ENCODE data around the gene MORC1.

Gene MORC1

DNA sequence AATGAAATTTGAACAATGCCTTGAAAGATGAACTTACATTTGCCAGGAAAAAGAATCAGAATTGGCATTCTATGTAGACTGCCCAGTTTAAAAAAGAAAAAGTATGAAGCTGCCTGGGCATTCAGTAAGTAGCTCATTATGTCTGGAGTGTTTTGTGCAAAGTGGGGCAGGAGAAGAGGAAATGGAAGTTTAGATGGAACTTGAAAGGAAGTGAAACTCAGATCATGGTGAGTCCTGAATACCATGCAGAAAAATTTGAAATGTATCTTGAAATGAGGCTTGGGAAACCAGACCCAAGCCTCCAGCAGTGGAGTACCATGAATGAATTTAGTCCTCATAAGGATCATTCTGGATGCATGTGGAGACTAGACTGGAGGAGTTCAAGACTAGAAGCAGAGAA lies 4.8 kb upstream of the MORC1 start:
- no peak overlapping the region for H4K8ac ChIP-seq (ENCODE audit: low read depth, low read length)
- H3K4ac ChIP-seq (ENCODE audit: low read depth, low read length), result no peak overlapping the region
- no peak overlapping the region for H2BK12ac ChIP-seq (ENCODE audit: low read length)
- no peak overlapping the region for H3K27ac ChIP-seq (ENCODE audit: low read depth, low read length)
- H3K4me2 ChIP-seq (ENCODE audit: low read length), result no peak overlapping the region
- no peaks in the 10 kb centered on the region for H3K9me3 ChIP-seq (ENCODE audit: insufficient read depth, low read depth, low read length)
- H3K36me3 ChIP-seq (ENCODE audit: control insufficient read depth in 1 of 2, insufficient read depth in 2 of 2, low read length in 2 of 2), result no peaks in the 10 kb centered on the region
- no peak overlapping the region for H2BK5ac ChIP-seq (ENCODE audit: low read depth, low read length, poor library complexity)
- H3K27me3 ChIP-seq (ENCODE audit: insufficient read depth, low read length), result no peaks in the 10 kb centered on the region
- no peak for DNase-seq
- no peak overlapping the region for H2AK5ac ChIP-seq (ENCODE audit: low read length)
- H3K23ac ChIP-seq (ENCODE audit: low read length), result no peak overlapping the region
- H3K9ac ChIP-seq (ENCODE audit: low read length), result no peak overlapping the region
- no peaks in the 10 kb centered on the region for H3K79me1 ChIP-seq (ENCODE audit: low read length)
- no peaks in the 10 kb centered on the region for H3K4me1 ChIP-seq (ENCODE audit: control insufficient read depth in 1 of 2, insufficient read depth in 2 of 2, low read length in 2 of 2)
- H4K91ac ChIP-seq (ENCODE audit: low read depth, low read length), result no peak overlapping the region
- H3K79me2 ChIP-seq (ENCODE audit: control insufficient read depth, insufficient read depth, low read length, poor library complexity), result no peaks in the 10 kb centered on the region
- H3K4me3 ChIP-seq (ENCODE audit: low read depth, low read length), result no peak overlapping the region
- H3K14ac ChIP-seq (ENCODE audit: low read length), result no peak overlapping the region
- H4K12ac ChIP-seq (ENCODE audit: low read depth, low read length), result no peak overlapping the region
- no peak overlapping the region for H2BK120ac ChIP-seq (ENCODE audit: insufficient read depth, low read length, poor library complexity)
- H2AFZ ChIP-seq (ENCODE audit: insufficient read depth, low read length, poor library complexity), result no peak overlapping the region
- H3K18ac ChIP-seq (ENCODE audit: low read length), result no peak overlapping the region

- H3K79me1 ChIP-seq (ENCODE audit: low read length), result no peaks in the 10 kb centered on the region
- no peak overlapping the region for H4K12ac ChIP-seq (ENCODE audit: low read depth, low read length)
- 100% methylated on average over 1 of the region's 7 CpGs for whole genome bisulfite sequencing (ENCODE audit: extremely low coverage, insufficient coverage, insufficient read length)
- no peak overlapping the region for H2AFZ ChIP-seq (ENCODE audit: insufficient read depth, low read length, poor library complexity)
- no peak overlapping the region for H3K23ac ChIP-seq (ENCODE audit: low read length)
- H3K4me1 ChIP-seq (ENCODE audit: control insufficient read depth in 1 of 2, insufficient read depth in 2 of 2, low read length in 2 of 2), result no peaks in the 10 kb centered on the region
- H3K9ac ChIP-seq (ENCODE audit: low read length), result no peak overlapping the region
- no peaks in the 10 kb centered on the region for H3K9me3 ChIP-seq (ENCODE audit: insufficient read depth, low read depth, low read length)
- H2BK5ac ChIP-seq (ENCODE audit: low read depth, low read length, poor library complexity), result no peak overlapping the region
- no peak overlapping the region for H3K4me2 ChIP-seq (ENCODE audit: low read length)
- H4K8ac ChIP-seq (ENCODE audit: low read depth, low read length), result no peak overlapping the region
- H3K27ac ChIP-seq (ENCODE audit: low read depth, low read length), result no peak overlapping the region
- H3K36me3 ChIP-seq (ENCODE audit: control insufficient read depth in 1 of 2, insufficient read depth in 2 of 2, low read length in 2 of 2), result no peaks in the 10 kb centered on the region
- no peak overlapping the region for H2AK5ac ChIP-seq (ENCODE audit: low read length)
- H3K4me3 ChIP-seq (ENCODE audit: low read depth, low read length), result no peak overlapping the region
- H2BK12ac ChIP-seq (ENCODE audit: low read length), result no peak overlapping the region
- no peak overlapping the region for H4K91ac ChIP-seq (ENCODE audit: low read depth, low read length)
- no peak overlapping the region for H2BK120ac ChIP-seq (ENCODE audit: insufficient read depth, low read length, poor library complexity)
- H3K14ac ChIP-seq (ENCODE audit: low read length), result no peak overlapping the region
- no peaks in the 10 kb centered on the region for H3K27me3 ChIP-seq (ENCODE audit: insufficient read depth, low read length)
- no peak for DNase-seq
- no peak overlapping the region for H3K18ac ChIP-seq (ENCODE audit: low read length)
- no peaks in the 10 kb centered on the region for H3K79me2 ChIP-seq (ENCODE audit: control insufficient read depth, insufficient read depth, low read length, poor library complexity)
- H3K4ac ChIP-seq (ENCODE audit: low read depth, low read length), result no peak overlapping the region
Measured at GRCh38 chr3:109118584-109118983, 650 bp upstream of the MORC1 start.

DNA sequence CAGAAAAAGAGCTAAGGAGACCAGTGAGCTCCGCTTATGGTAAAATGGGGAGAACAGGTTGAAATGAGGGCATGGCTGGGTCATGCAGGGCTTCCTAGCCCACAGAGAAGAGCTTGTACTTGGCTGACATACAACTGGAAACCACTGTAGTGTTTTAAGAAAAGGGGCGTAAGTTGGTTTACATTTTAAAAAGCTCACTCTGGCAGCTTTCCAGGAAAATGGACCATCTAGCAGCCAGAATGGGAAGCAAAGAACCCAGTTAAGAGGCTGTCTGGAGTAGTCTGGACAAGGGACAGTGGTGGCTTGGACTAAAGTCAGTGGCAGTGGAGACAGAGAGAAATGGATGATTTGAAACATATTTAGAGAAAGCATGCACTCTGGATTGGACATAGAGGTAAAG lies 1.9 kb downstream of the MORC1 start:
- Histone ChIP-seq H3K79me2 (ENCODE audit: control insufficient read depth, insufficient read depth, low read length, poor library complexity) (no peaks in the 10 kb centered on the region), H3K4me3 (ENCODE audit: low read depth, low read length) (no peak overlapping the region), H2AFZ (ENCODE audit: insufficient read depth, low read length, poor library complexity) (no peak overlapping the region), H3K4me2 (ENCODE audit: low read length) (no peak overlapping the region), H2AK5ac (ENCODE audit: low read length) (no peak overlapping the region), H3K4ac (ENCODE audit: low read depth, low read length) (no peak overlapping the region), H2BK12ac (ENCODE audit: low read length) (no peak overlapping the region), H3K79me1 (ENCODE audit: low read length) (no peaks in the 10 kb centered on the region), H4K12ac (ENCODE audit: low read depth, low read length) (no peak overlapping the region), H3K23ac (ENCODE audit: low read length) (no peak overlapping the region), H3K18ac (ENCODE audit: low read length) (no peak overlapping the region), H3K27me3 (ENCODE audit: insufficient read depth, low read length) (no peaks in the 10 kb centered on the region), H2BK120ac (ENCODE audit: insufficient read depth, low read length, poor library complexity) (no peak overlapping the region), H4K91ac (ENCODE audit: low read depth, low read length) (no peak overlapping the region), H3K36me3 (ENCODE audit: control insufficient read depth in 1 of 2, insufficient read depth in 2 of 2, low read length in 2 of 2) (no peaks in the 10 kb centered on the region), H2BK5ac (ENCODE audit: low read depth, low read length, poor library complexity) (no peak overlapping the region), H3K9me3 (ENCODE audit: insufficient read depth, low read depth, low read length) (no peaks in the 10 kb centered on the region), H3K27ac (ENCODE audit: low read depth, low read length) (no peak overlapping the region), H3K14ac (ENCODE audit: low read length) (no peak overlapping the region), H3K9ac (ENCODE audit: low read length) (no peak overlapping the region), H3K4me1 (ENCODE audit: control insufficient read depth in 1 of 2, insufficient read depth in 2 of 2, low read length in 2 of 2) (no peaks in the 10 kb centered on the region), H4K8ac (ENCODE audit: low read depth, low read length) (no peak overlapping the region)
- no peak for DNase-seq
- no CpG with 5 or more reads among the region's 2 CpGs for WGBS (ENCODE audit: extremely low coverage, insufficient coverage, insufficient read length)

GRCh38 chr3:109115451-109115850 lies 2.5 kb downstream of the MORC1 start:
- H3K9ac ChIP-seq (ENCODE audit: low read length), result no peak overlapping the region

More at GRCh38 chr3:109115451-109115850, 2.5 kb downstream of the MORC1 start:
- Histone ChIP-seq H4K8ac (ENCODE audit: low read depth, low read length) (no peak overlapping the region), H4K12ac (ENCODE audit: low read depth, low read length) (no peak overlapping the region), H3K14ac (ENCODE audit: low read length) (no peak overlapping the region), H3K4me3 (ENCODE audit: low read depth, low read length) (no peak overlapping the region), H3K4ac (ENCODE audit: low read depth, low read length) (no peak overlapping the region), H3K36me3 (ENCODE audit: control insufficient read depth in 1 of 2, insufficient read depth in 2 of 2, low read length in 2 of 2) (no peaks in the 10 kb centered on the region), H3K79me1 (ENCODE audit: low read length) (no peaks in the 10 kb centered on the region), H3K27me3 (ENCODE audit: insufficient read depth, low read length) (no peaks in the 10 kb centered on the region), H3K23ac (ENCODE audit: low read length) (no peak overlapping the region), H3K79me2 (ENCODE audit: control insufficient read depth, insufficient read depth, low read length, poor library complexity) (no peaks in the 10 kb centered on the region), H3K9me3 (ENCODE audit: insufficient read depth, low read depth, low read length) (no peaks in the 10 kb centered on the region), H2AK5ac (ENCODE audit: low read length) (no peak overlapping the region), H3K4me2 (ENCODE audit: low read length) (no peak overlapping the region), H3K18ac (ENCODE audit: low read length) (no peak overlapping the region), H3K4me1 (ENCODE audit: control insufficient read depth in 1 of 2, insufficient read depth in 2 of 2, low read length in 2 of 2) (no peaks in the 10 kb centered on the region), H2AFZ (ENCODE audit: insufficient read depth, low read length, poor library complexity) (no peak overlapping the region), H2BK120ac (ENCODE audit: insufficient read depth, low read length, poor library complexity) (no peak overlapping the region), H2BK12ac (ENCODE audit: low read length) (no peak overlapping the region), H3K27ac (ENCODE audit: low read depth, low read length) (no peak overlapping the region), H2BK5ac (ENCODE audit: low read depth, low read length, poor library complexity) (no peak overlapping the region), H4K91ac (ENCODE audit: low read depth, low read length) (no peak overlapping the region)
- whole genome bisulfite sequencing (ENCODE audit: extremely low coverage, insufficient coverage, insufficient read length), result no CpG with 5 or more reads among the region's 2 CpGs
- DNase-seq, result no peak
